Measurements from ENCODE around the gene INPP5B. TPM values are rescaled to one million over a fixed set of nuclear protein-coding genes. Genes with fewer than 3 reads are reported as not detected.
"Not testable (repeated sequence)": the region's sequence is repeated elsewhere in the genome, so short reads cannot be mapped to it uniquely, and the experiment has no call there.

INPP5B gene
- total RNA-seq, 4 donors from 2014 or later, result 32.6 to 80.8 (median 37.7) TPM

- peaks cover 0 to 32% (median 4%) of the 10 kb centered on the region in 3 donors for H3K4me1 ChIP-seq
- no peaks in the 10 kb centered on the region for H3K9me3 ChIP-seq
- TF ChIP-seq CTCF (IDR thresholded peaks at IDR 0.05), result no peak
- TF ChIP-seq POLR2AphosphoS5 (IDR thresholded peaks at IDR 0.05), result no peak
- TF ChIP-seq EP300 (IDR thresholded peaks at IDR 0.05), result no peak
- no peak for TF ChIP-seq POLR2A (IDR thresholded peaks at IDR 0.05)
- H3K27ac ChIP-seq, result peak overlapping the region in 2 of 4 donors; percentile 12 to 13
- no peak for ATAC-seq
- no peaks in the 10 kb centered on the region for H3K27me3 ChIP-seq
- H3K36me3 ChIP-seq, result peaks cover 0 to 20% of the 10 kb centered on the region in 2 donors
- H3K4me3 ChIP-seq, result no peak overlapping the region
- 55 to 62% methylated on average over 4 of the region's 4 CpGs for WGBS, 2 donors (ENCODE audit: low coverage in 1 of 2)
These were observed 32.0 kb downstream of the INPP5B start for GRCh38 chr1:37914719-37915475.

- 92 to 93% methylated on average over 2 to 3 of the region's 3 CpGs for WGBS, 2 donors (ENCODE audit: low coverage in 1 of 2)
- H3K4me3 ChIP-seq, H3K9me3 ChIP-seq, H3K27ac ChIP-seq, ATAC-seq, H3K27me3 ChIP-seq: not testable (repeated sequence)
- Histone ChIP-seq H3K4me1 (peaks cover 0 to 21% (median 4%) of the 10 kb centered on the region in 3 donors), H3K36me3 (peaks cover 0 to 17% of the 10 kb centered on the region in 2 donors)
These were observed 35.4 kb downstream of the INPP5B start for GRCh38 chr1:37911478-37911877.

- H3K4me1 ChIP-seq, result peaks cover 0 to 18% (median 4%) of the 10 kb centered on the region in 3 donors
- not testable (repeated sequence) for H3K4me3 ChIP-seq, H3K27ac ChIP-seq, ATAC-seq, H3K27me3 ChIP-seq, H3K9me3 ChIP-seq
- H3K36me3 ChIP-seq, result peaks cover 0 to 17% of the 10 kb centered on the region in 2 donors
- 95 to 96% methylated on average over 4 of the region's 8 CpGs for WGBS, 2 donors (ENCODE audit: low coverage in 1 of 2)
These were observed 36.0 kb downstream of the INPP5B start for GRCh38 chr1:37910886-37911285.

- not testable (repeated sequence) for H3K27ac ChIP-seq, H3K27me3 ChIP-seq, ATAC-seq, H3K9me3 ChIP-seq, H3K4me3 ChIP-seq, H3K4me1 ChIP-seq
- 93 to 97% methylated on average over 6 to 8 of the region's 10 CpGs for WGBS, 2 donors (ENCODE audit: low coverage in 1 of 2)
- H3K36me3 ChIP-seq, result peaks cover 0 to 21% of the 10 kb centered on the region in 2 donors
These were observed 38.3 kb downstream of the INPP5B start for GRCh38 chr1:37908531-37908930.

- not testable (repeated sequence) for H3K27ac ChIP-seq, ATAC-seq, H3K4me1 ChIP-seq
These were observed 39.3 kb downstream of the INPP5B start for GRCh38 chr1:37907416-37908125.

GRCh38 chr1:37906591-37906990 is 40.3 kb downstream of the INPP5B start:
- not testable (repeated sequence) for H3K9me3 ChIP-seq, H3K4me1 ChIP-seq, ATAC-seq, H3K4me3 ChIP-seq, H3K27me3 ChIP-seq, H3K27ac ChIP-seq
- peaks cover 0 to 29% of the 10 kb centered on the region in 2 donors for H3K36me3 ChIP-seq
- 96 to 97% methylated on average over 3 of the region's 3 CpGs for WGBS, 2 donors (ENCODE audit: low coverage in 1 of 2)

More at GRCh38 chr1:37907416-37908125, 39.3 kb downstream of the INPP5B start:
- H3K9me3 ChIP-seq, H3K27me3 ChIP-seq, H3K4me3 ChIP-seq: not testable (repeated sequence)
- WGBS, 2 donors (ENCODE audit: low coverage in 1 of 2), result 94% methylated on average over 6 of the region's 6 CpGs; no CpG with 5 or more reads in 1 of the 2 donors
- peaks cover 0 to 28% of the 10 kb centered on the region in 2 donors for H3K36me3 ChIP-seq

GRCh38 chr1:37905727-37906126 is 41.1 kb downstream of the INPP5B start:
- WGBS, 2 donors (ENCODE audit: low coverage in 1 of 2), result 88 to 100% methylated on average over 1 of the region's 1 CpG
- Histone ChIP-seq H3K27me3 (no peaks in the 10 kb centered on the region), H3K36me3 (peaks cover 0 to 36% of the 10 kb centered on the region in 2 donors), H3K27ac (no peak overlapping the region), H3K4me1 (no peaks in the 10 kb centered on the region), H3K9me3 (no peaks in the 10 kb centered on the region), H3K4me3 (no peak overlapping the region)
- TF ChIP-seq EP300 (IDR thresholded peaks at IDR 0.05) (no peak), CTCF (IDR thresholded peaks at IDR 0.05) (no peak), POLR2AphosphoS5 (IDR thresholded peaks at IDR 0.05) (no peak), POLR2A (IDR thresholded peaks at IDR 0.05) (no peak)
- no peak for ATAC-seq

GRCh38 chr1:37903921-37904320 is 42.9 kb downstream of the INPP5B start:
- H3K27me3 ChIP-seq, H3K4me3 ChIP-seq, H3K27ac ChIP-seq, H3K9me3 ChIP-seq, H3K4me1 ChIP-seq, ATAC-seq: not testable (repeated sequence)
- peaks cover 0 to 37% of the 10 kb centered on the region in 2 donors for H3K36me3 ChIP-seq
- WGBS, 2 donors (ENCODE audit: low coverage in 1 of 2), result 80 to 88% methylated on average over 1 to 6 of the region's 6 CpGs

Data from gastroesophageal sphincter (tissue), 4 donors.